BE2C (cell line): ENCODE results near the gene ZNF558.

Source experiments
- DNase-seq: peaks from one replicate; pipeline ENCODE4 v3.0.0-alpha.2; 2020
- H3K27me3 ChIP-seq: fragments of 250-450 bp; sonication (Bioruptor Pico); 2 replicates; pipeline ENCODE4 v1.5.1; 2020; ENCODE audit warnings: mild to moderate bottlenecking
- H3K36me3 ChIP-seq: fragments of 250-450 bp; sonication (Bioruptor Pico); 2 replicates; pipeline ENCODE4 v1.5.1; 2020; ENCODE audit warnings: mild to moderate bottlenecking
- H3K4me1 ChIP-seq: fragments of 250-450 bp; sonication (Bioruptor Pico); 2 replicates; pipeline ENCODE4 v1.5.1; 2020
- H3K4me3 ChIP-seq: 2 replicates; pipeline ENCODE4 v1.5.1; 2011; ENCODE audit warnings: low read depth, low read length
- H3K9me3 ChIP-seq: fragments of 250-450 bp; sonication (Bioruptor Pico); 2 replicates; pipeline ENCODE4 v1.5.1; 2020
- CTCF ChIP-seq: IDR thresholded peaks from 2 replicates; pipeline ENCODE4 v1.5.1; 2012; ENCODE audit warnings: mild to moderate bottlenecking, low read depth, low read length

Gene ZNF558

DNA sequence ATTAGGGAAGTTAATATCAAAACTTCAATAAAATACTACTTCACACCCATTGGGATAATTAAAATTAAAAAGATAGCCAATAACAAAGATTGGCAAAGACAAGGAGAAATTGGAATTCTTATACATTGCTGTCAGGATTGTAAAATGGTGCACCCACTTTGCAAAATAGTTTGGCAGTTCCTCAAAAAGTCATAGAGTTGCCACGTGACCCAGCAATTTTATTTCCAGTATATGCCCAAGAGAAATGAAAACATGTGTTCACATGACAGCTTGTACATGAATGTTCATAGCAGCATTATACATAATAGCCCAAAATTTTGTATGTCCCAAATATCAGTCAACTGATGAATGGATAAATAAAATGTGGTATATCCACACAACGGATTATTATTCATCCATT is 3.3 kb upstream of the ZNF558 start:
- H3K36me3 ChIP-seq: no peaks in the 10 kb centered on the region
- H3K4me1 ChIP-seq: no peaks in the 10 kb centered on the region
- H3K4me3 ChIP-seq: no peak overlapping the region
- TF ChIP-seq CTCF: no peak
- DNase-seq: no peak
- no peaks in the 10 kb centered on the region for H3K27me3 ChIP-seq
- no peaks in the 10 kb centered on the region for H3K9me3 ChIP-seq

GRCh38 chr19:8831832-8832131 is 322 bp downstream of the ZNF558 start:
- no peak for DNase-seq

GRCh38 chr19:8831373-8831772 is 731 bp downstream of the ZNF558 start:
- H3K27me3 ChIP-seq: no peaks in the 10 kb centered on the region
- H3K36me3 ChIP-seq: no peaks in the 10 kb centered on the region
- TF ChIP-seq CTCF: no peak
- no peaks in the 10 kb centered on the region for H3K9me3 ChIP-seq
- no peak for DNase-seq
- H3K4me3 ChIP-seq: peak overlapping the region; percentile 63
- H3K4me1 ChIP-seq: no peaks in the 10 kb centered on the region

More at GRCh38 chr19:8831832-8832131, 322 bp downstream of the ZNF558 start:
- H3K9me3 ChIP-seq: no peaks in the 10 kb centered on the region
- no peaks in the 10 kb centered on the region for H3K4me1 ChIP-seq
- no peaks in the 10 kb centered on the region for H3K27me3 ChIP-seq
- no peaks in the 10 kb centered on the region for H3K36me3 ChIP-seq
- TF ChIP-seq CTCF: no peak
- H3K4me3 ChIP-seq: peak overlapping the region; percentile 63

DNA sequence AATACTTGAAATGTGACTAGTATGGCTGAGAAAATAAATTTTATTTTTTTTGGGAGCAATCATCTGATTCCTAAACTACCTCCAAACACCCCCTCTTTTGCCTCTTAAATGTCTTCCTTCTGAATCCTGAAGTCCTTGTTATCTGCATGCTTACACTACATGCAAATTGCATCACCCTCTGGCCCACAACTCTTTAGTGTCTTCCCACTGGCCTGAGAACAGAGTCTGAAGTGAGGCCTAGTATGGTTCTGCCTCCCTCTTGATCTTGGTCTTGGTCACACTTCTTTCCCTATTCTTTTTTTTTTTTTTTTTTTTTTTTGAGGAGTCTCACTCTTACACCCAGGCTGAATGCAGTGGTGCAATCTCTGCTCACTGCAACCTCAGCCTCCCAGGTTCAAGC is 4.8 kb downstream of the ZNF558 start:
- H3K36me3 ChIP-seq: no peaks in the 10 kb centered on the region
- DNase-seq: no peak
- H3K4me3 ChIP-seq: no peak overlapping the region
- no peaks in the 10 kb centered on the region for H3K27me3 ChIP-seq
- no peaks in the 10 kb centered on the region for H3K9me3 ChIP-seq
- H3K4me1 ChIP-seq: no peaks in the 10 kb centered on the region
- no peak for TF ChIP-seq CTCF

- H3K36me3 ChIP-seq: no peaks in the 10 kb centered on the region
- H3K4me1 ChIP-seq: no peaks in the 10 kb centered on the region
- TF ChIP-seq CTCF: no peak
- H3K27me3 ChIP-seq: no peaks in the 10 kb centered on the region
- H3K9me3 ChIP-seq: no peaks in the 10 kb centered on the region
- H3K4me3 ChIP-seq: no peak overlapping the region
- DNase-seq: no peak
Measured at GRCh38 chr19:8826371-8826770, 5.7 kb downstream of the ZNF558 start.

- no peak for TF ChIP-seq CTCF
- H3K9me3 ChIP-seq: no peaks in the 10 kb centered on the region
- H3K4me1 ChIP-seq: no peaks in the 10 kb centered on the region
- no peak for DNase-seq
- H3K27me3 ChIP-seq: no peaks in the 10 kb centered on the region
- no peaks in the 10 kb centered on the region for H3K36me3 ChIP-seq
- no peak overlapping the region for H3K4me3 ChIP-seq
Measured at GRCh38 chr19:8821748-8822241, 10.3 kb downstream of the ZNF558 start.
